ENCODE measurements around the gene P3H2.

- TF ChIP-seq ZFX (IDR thresholded peaks at IDR 0.05; ENCODE audit: borderline replicate concordance) (no peak), CTCF (IDR thresholded peaks at IDR 0.05) (peak; percentile 64)
Observed at GRCh38 chr3:190017521-190018288, 103.0 kb downstream of the P3H2 start.

Data from 22Rv1 (cell line).